Lung (tissue), 12 donors: ENCODE data around the gene MAT2A. TPM values are rescaled to one million over a fixed set of nuclear protein-coding genes. Genes with fewer than 3 reads are reported as not detected.

Experiments used
- ATAC-seq: fragments of 200-7000 bp; cut with Tn5 transposase; one replicate; pipeline ENCODE4 v1.9.1; 2020; ENCODE audit warnings: moderate number of reproducible peaks; ENCODE audit not compliant: insufficient read depth, low FRiP score
- DNase-seq, 3 donors: peaks; one replicate each; pipeline ENCODE4 v3.0.0-alpha.2; 2013 to 2017
- H3K27ac ChIP-seq, 2 donors: one replicate each; pipeline ENCODE4 v1.5.1; 2013; ENCODE audit warnings: mild to moderate bottlenecking in 2 of 2, moderate library complexity in 2 of 2, control low read depth in 1 of 2, inconsistent platforms in 1 of 2, low read depth in 1 of 2, low read length in 1 of 2
- H3K27me3 ChIP-seq, 3 donors: one replicate each; pipeline ENCODE4 v1.5.1; 2013; ENCODE audit warnings: low read length in 2 of 3; ENCODE audit not compliant: control insufficient read depth in 3 of 3, insufficient read depth in 3 of 3
- H3K36me3 ChIP-seq, 4 donors: one replicate each; pipeline ENCODE4 v1.5.1; 2013; ENCODE audit warnings: low read length in 4 of 4, mild to moderate bottlenecking in 1 of 4, moderate library complexity in 1 of 4; ENCODE audit not compliant: control insufficient read depth in 4 of 4, insufficient read depth in 4 of 4
- H3K4me1 ChIP-seq, 5 donors: one replicate each; pipeline ENCODE4 v1.5.1; 2013; ENCODE audit warnings: low read length in 5 of 5, mild to moderate bottlenecking in 2 of 5, moderate library complexity in 1 of 5; ENCODE audit not compliant: control insufficient read depth in 5 of 5, insufficient read depth in 5 of 5
- H3K4me3 ChIP-seq: one replicate; pipeline ENCODE4 v1.5.1; 2013; ENCODE audit warnings: mild to moderate bottlenecking, control low read depth, moderate library complexity
- H3K9ac ChIP-seq, 2 donors: one replicate each; pipeline ENCODE4 v1.5.1; 2013; ENCODE audit warnings: low read length in 2 of 2, control low read depth in 1 of 2; ENCODE audit not compliant: insufficient read depth in 1 of 2
- H3K9me3 ChIP-seq, 4 donors: one replicate each; pipeline ENCODE4 v1.5.1; 2013; ENCODE audit warnings: low read length in 3 of 4, mild to moderate bottlenecking in 1 of 4, moderate library complexity in 1 of 4; ENCODE audit not compliant: control insufficient read depth in 4 of 4, insufficient read depth in 3 of 4
- WGBS, 2 donors: extraction: QIAGEN DNeasy Blood & Tissue Kit; methylation state at CpG; one replicate each; pipeline ENCODE4 v1.1.7; 2013; 5-methylcytosine and 5-hydroxymethylcytosine counted together
- polyA plus RNA-seq, 2 donors: library from polyadenylated mRNA; stranded (reverse); fragments of 200-250 nt; gene quantifications; one replicate each; pipeline ENCODE4 v1.2.1, GENCODE V29; 2013
- total RNA-seq, 2 donors: library from RNA; depleted of rRNA in 1 of 2; stranded (reverse); fragments of >200 nt in 1 of 2; gene quantifications; one replicate each; pipeline ENCODE4 v1.2.1, GENCODE V29; 2014 to 2021
- TF ChIP-seq, protein P1 (sequence below): IDR thresholded peaks from 2 replicates; pipeline ENCODE4 v1.5.1; 2012; ENCODE audit warnings: mild to moderate bottlenecking; ENCODE audit errors: control extremely low read depth, extremely low read depth
- donor health status: control.
- donor health status: control.
- donor health status: Bipolar disorder and iron deficiency.
- donor health status: healthy.
- donor health status: DM: yes; HTN: yes; CAD: no.

The MAT2A gene
- total and polyA plus RNA-seq, 4 donors = 79.4 to 228 (median 159) TPM

DNA sequence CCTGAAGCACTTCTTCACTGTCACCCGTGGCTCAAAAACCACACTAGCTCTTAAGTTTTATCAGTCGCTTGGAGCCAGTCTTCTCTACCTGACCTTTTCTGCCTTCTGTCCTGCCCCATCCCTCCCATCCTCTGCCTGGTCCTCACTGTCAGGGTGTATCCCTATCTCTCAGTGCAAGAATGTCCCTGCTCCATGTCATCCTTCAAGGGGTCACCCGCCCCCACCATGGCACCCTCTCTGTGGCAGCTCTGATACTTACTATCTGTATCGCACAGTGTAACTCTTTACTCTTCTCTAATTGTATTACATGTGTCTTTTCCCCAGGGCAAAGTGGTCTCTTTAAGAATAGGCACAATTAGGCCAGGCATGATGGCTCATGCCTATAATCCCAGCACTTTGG lies 49.7 kb downstream of the MAT2A start:
- no peak overlapping the region for H3K4me3 ChIP-seq
- no peak for ATAC-seq
- peak overlapping the region in 1 of 2 donors; percentile 34 for H3K9ac ChIP-seq
- H3K4me1 ChIP-seq = peaks cover 13 to 53% (median 42%) of the 10 kb centered on the region in 5 donors
- peak overlapping the region in 1 of 2 donors; percentile 86 for H3K27ac ChIP-seq
- DNase-seq = no peak
- H3K36me3 ChIP-seq = peaks cover 0 to 5% (median 0%) of the 10 kb centered on the region in 4 donors
- H3K27me3 ChIP-seq = no peaks in the 10 kb centered on the region
- no peaks in the 10 kb centered on the region for H3K9me3 ChIP-seq
- WGBS, 2 donors = 66 to 75% methylated on average over 4 of the region's 4 CpGs
- TF ChIP-seq, protein P1, sequence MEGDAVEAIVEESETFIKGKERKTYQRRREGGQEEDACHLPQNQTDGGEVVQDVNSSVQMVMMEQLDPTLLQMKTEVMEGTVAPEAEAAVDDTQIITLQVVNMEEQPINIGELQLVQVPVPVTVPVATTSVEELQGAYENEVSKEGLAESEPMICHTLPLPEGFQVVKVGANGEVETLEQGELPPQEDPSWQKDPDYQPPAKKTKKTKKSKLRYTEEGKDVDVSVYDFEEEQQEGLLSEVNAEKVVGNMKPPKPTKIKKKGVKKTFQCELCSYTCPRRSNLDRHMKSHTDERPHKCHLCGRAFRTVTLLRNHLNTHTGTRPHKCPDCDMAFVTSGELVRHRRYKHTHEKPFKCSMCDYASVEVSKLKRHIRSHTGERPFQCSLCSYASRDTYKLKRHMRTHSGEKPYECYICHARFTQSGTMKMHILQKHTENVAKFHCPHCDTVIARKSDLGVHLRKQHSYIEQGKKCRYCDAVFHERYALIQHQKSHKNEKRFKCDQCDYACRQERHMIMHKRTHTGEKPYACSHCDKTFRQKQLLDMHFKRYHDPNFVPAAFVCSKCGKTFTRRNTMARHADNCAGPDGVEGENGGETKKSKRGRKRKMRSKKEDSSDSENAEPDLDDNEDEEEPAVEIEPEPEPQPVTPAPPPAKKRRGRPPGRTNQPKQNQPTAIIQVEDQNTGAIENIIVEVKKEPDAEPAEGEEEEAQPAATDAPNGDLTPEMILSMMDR = no peak

DNA sequence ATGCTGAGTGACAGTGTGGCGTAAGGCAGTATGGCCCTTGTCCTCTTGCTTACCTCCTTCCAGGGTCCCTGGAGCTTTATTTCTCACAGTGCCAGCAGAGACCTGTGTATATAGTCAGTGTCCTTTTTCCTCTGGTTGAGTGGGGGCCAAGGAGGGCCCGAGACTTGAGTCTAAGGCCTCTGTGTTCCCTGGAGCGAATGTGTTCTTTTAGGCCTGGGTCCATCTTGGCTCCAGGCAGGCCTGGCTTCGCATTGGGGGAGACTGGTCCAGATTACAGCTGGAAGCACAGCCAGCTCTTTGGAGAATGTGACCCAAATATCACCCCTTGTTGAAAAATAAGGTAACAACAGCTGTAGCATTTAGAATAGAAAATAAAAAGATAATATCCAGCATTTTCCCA lies 50.2 kb downstream of the MAT2A start:
- 80 to 82% methylated on average over 4 of the region's 4 CpGs for WGBS, 2 donors
- peak overlapping the region in 1 of 2 donors; percentile 34 for H3K9ac ChIP-seq
- peaks cover 13 to 53% (median 42%) of the 10 kb centered on the region in 5 donors for H3K4me1 ChIP-seq
- no peak overlapping the region for H3K4me3 ChIP-seq
- peaks cover 0 to 5% (median 0%) of the 10 kb centered on the region in 4 donors for H3K36me3 ChIP-seq
- ATAC-seq (no peak), DNase-seq (peak in 1 of 3 donors; percentile 33)
- TF ChIP-seq, protein P1 = no peak
- no peaks in the 10 kb centered on the region for H3K9me3 ChIP-seq
- H3K27ac ChIP-seq = peak overlapping the region; percentile 29 to 86
- no peaks in the 10 kb centered on the region for H3K27me3 ChIP-seq

DNA sequence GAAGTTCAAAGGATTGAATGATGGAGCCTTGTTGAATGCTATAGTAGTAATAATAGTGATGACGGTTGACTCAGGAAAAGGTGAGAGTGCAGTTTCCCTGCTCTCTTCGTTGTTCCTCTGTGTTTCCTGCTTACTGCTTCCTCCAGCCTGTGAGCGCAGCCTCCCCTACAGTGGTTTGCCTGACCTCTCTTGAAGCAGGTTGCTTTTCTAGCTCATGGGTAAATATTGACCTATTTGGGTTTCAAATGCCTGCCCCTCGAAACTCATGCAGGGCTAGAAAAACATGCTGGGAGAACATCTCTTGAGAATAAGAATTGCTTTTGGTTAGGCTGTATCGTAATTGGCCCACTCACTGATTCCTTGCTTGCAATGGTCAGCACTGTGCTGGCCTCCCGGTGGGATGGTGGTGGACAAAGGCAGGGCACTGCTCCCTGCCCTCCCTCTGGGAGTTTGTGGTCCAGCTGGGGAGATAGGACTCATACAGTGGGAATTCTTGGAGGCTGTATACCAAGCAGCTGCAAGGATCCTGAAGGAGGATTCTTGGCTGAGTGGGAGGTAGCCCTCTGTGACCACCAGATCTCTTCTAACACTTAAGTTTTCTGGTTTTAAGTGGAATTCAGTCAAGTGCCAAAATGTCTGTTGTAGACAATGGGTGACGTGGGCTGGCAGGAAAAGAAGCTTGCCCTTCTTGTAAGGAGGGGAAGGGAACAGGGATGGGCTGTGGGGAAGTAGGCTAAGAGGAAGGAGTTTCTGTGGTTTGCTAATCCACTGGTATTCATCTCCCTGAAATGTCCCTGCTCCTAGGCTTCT lies 51.2 kb downstream of the MAT2A start:
- DNase-seq = peak; percentile 50 to 76 (median 60)
- Histone ChIP-seq H3K4me1 (peaks cover 17 to 48% (median 42%) of the 10 kb centered on the region in 5 donors), H3K9me3 (no peaks in the 10 kb centered on the region), H3K27ac (peak overlapping the region; percentile 4 to 94), H3K36me3 (peaks cover 0 to 5% (median 0%) of the 10 kb centered on the region in 4 donors), H3K9ac (no peak overlapping the region), H3K4me3 (no peak overlapping the region), H3K27me3 (no peaks in the 10 kb centered on the region)
- peak; percentile 54 for ATAC-seq
- WGBS, 2 donors = 20 to 23% methylated on average over 7 of the region's 7 CpGs
- TF ChIP-seq, protein P1 = no peak
